HG03139 (cell line): ENCODE data around the gene BCLAF1.
A peak's percentile ranks its signal among the peaks of the same experiment; 100 is the strongest.

Source experiments
- ATAC-seq: cut with Tn5 transposase; IDR thresholded peaks from one replicate; pipeline ENCODE4 v1.9.1; 2021; ENCODE audit not compliant: unreplicated experiment

Gene BCLAF1, protein sequence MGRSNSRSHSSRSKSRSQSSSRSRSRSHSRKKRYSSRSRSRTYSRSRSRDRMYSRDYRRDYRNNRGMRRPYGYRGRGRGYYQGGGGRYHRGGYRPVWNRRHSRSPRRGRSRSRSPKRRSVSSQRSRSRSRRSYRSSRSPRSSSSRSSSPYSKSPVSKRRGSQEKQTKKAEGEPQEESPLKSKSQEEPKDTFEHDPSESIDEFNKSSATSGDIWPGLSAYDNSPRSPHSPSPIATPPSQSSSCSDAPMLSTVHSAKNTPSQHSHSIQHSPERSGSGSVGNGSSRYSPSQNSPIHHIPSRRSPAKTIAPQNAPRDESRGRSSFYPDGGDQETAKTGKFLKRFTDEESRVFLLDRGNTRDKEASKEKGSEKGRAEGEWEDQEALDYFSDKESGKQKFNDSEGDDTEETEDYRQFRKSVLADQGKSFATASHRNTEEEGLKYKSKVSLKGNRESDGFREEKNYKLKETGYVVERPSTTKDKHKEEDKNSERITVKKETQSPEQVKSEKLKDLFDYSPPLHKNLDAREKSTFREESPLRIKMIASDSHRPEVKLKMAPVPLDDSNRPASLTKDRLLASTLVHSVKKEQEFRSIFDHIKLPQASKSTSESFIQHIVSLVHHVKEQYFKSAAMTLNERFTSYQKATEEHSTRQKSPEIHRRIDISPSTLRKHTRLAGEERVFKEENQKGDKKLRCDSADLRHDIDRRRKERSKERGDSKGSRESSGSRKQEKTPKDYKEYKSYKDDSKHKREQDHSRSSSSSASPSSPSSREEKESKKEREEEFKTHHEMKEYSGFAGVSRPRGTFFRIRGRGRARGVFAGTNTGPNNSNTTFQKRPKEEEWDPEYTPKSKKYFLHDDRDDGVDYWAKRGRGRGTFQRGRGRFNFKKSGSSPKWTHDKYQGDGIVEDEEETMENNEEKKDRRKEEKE

DNA sequence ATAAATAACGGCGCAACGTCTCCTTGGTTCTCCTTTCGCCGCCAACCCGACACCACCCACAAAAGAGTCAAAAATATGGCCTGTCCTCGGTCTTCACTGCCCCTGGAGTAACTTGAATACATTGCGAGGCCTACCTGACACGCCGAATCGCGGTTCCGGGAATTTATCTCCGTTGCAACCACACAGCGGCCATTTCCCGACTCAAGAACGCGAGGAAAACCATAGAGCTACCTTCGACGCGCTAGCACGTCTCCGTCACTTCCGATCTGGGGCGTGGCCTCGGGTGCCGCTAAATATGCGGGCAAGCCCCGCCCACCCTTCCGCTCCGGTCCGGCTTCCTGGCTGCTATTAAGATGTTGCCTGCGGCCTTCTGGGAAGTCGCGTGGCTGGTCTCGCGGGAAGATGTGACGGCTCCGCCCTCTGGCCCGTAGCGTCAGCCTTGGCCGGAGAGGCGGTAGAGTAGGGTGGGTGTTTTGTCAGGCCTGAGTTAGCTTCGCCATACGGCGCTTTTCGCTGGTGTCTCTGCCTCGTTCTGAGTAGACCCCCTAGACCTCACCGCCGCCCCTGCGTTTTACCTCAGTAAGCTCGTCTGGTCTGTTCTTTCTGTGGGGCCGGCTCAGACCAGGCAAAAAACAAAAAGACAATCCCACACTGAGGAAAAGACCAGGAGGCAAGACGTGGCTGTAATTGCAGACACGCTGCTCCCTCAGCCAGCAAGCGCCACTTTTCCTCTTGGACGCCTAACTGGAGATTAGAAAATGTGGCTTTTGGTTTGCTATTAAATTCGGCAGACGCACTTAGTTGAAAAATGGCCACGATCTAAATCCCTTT, at the start of gene BCLAF1:
Gene BCLAF1, minus strand, starts transcription at position 268 of the 831 bp plus-strand sequence. CDS start 9,980 bp downstream, outside the sequence.
- ATAC-seq, result peak; percentile 86

DNA sequence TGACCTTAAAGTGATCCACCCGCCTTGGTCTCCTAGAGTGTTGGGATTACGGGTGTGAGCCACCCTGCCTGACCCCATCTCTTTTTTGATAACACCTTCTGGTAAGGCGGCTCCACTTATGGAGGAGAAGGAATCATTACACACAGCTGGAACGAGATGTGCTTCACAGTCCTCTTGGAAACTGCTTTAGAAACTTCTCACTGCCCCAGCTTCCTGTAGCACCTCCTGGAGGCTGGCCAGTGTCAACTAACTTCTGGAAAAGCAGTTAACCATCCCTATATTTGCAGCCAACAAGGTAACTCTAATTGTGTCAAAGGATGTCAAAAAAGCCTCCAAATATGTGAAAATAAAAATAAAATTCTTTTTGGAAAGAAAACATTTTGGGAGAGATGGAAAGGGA, 48.8 kb upstream of the BCLAF1 start:
- ATAC-seq, result no peak

DNA sequence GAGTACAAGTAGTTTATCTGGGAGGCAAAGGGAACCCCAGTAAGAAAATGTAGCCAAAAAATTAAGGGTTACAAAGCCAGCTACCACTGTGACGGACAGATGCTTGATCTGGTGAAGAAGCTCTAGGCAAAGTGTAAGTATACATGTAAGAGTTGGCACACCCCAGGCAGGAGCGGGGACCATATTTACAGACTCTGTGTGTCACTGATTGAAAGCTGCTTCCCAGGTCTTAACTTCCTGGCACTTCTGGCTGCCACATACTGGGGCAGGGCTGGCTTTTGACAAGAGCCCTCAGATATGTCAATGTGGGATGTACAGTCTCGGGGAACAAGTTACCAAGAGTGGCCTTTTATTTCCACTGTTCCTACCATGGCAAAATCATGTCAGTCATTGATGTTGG, 48.0 kb upstream of the BCLAF1 start:
- no peak for ATAC-seq

DNA sequence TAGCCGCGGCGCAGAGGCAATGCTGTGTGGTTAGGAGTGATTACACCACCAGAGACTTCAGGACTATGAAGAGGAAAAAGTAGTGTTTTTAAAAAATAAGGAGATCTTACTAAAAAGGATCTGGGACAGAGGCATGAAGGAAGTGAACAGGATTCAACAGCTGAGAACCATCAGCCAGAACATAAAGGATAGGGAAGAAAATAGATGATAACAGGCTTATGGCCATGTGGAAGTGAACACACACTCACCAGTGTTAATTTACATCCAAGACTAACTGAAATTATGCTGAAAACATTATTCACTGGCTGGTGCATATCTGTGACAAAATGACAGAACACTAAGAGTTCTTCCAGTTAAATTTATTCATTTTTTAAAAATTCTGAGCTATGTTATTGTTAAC, 47.5 kb upstream of the BCLAF1 start:
- ATAC-seq, result no peak

DNA sequence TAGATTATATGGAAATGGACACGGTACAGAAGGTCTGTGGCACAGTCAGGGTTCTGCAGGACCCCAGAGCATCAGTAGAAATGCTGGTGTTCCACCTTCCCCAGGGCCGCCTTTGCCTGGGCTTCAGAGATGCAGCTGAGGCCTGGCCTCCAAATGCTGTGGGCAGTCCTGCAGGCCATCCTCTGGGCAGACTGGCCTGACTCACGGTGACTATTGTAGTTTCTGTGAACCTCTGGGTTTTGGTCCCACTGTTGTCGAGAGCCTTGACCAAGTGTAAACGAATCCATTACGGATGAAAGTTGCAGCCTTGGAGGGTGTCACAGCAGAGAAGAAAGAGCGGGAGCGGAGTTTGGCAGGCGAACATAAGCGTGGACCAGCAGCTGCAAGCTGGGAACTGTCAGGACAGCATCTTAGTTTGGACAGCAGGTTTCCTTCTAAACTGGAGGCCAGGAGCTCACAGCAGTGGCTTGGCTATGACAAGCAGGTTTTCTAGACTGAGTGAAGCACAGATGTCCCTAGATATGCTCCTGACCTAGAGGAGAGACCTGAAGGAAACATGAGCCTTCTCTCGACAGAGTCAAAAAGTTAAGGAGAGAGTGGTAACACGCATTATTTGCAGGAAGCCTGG, 46.2 kb upstream of the BCLAF1 start:
- no peak for ATAC-seq

DNA sequence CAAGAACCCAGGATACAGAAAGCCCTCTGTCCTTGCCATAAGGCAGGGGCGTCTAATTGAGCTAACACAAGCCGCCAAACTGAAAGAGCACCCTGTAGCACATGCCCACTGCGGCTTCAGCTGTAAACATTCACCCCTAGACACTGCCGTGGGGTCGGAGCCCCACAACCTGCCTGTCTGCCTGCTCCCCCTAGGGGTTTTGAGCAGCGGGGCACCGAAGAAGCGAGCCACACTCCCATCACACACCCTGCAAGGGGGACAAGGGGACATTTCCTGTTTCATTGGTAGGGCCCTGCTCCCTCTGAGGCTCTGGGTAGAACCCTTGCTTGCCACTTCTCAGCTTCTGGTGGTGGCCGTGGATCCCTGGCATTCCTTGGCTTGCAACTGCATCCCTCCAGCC, 45.2 kb upstream of the BCLAF1 start:
- no peak for ATAC-seq

DNA sequence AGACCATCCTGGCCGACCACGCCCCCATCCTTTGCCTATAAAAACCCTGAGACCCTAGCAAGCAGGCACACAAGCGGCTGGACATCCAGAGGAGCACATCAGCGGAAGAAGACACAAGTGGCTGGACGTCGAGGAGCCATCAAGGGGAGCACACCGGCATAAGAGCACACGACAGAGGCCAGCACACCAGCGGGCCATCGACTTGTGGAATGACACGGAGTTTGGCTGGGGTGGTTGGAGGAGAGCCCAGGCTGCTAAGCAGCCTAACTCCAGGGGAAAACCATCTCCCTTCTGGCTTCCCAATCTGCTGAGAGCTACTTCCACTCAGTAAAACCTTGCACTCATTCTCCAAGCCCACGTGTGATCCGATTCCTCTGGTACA, 44.8 kb upstream of the BCLAF1 start:
- ATAC-seq, result no peak

DNA sequence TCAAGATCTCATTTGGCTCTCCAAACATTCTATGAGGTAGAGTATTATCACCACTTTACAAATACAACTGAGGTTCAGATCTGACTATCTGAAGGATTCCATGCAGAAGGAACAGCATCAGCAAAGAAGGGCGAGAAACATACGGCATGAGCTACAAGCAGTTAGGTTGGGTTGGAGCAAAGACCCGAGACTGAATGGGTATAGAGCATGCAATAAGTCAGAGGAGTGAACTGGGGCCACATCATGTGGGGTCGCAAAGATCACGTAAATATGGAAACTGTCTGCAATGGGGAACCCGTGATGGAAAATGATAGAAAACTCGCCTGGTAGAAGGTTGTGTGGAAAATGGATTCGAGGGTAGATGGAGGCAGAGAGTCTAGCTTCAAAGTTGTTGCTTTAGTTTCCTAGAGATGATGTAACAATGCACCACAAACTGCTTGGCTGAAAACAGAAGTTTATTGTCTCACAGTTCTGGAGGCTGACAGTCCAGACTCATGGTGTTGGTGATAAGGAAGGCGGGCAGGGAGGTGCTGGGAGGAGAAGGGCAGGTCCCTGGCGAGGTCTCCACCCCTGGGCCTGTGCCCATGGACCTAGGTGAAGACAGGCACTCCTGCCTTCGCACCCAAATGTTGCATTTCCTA, 44.3 kb upstream of the BCLAF1 start:
- no peak for ATAC-seq

DNA sequence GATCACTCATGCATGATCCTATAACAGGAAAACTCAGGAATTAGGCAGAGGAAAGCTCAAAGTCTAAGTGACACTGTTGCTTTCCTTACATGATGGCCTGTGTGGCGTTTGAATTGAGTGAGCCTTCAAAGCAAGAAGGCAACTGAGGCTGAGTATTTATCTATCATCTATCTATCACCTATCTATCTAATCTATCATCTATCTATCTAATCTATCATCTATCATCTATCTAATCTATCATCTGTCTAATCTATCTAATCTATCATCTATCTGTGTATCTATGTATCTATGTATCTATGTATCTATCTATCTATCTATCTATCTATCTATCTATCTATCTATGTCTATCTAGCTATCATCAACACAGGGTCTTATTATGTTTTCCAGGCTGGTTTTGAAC, 41.8 kb upstream of the BCLAF1 start:
- no peak for ATAC-seq

DNA sequence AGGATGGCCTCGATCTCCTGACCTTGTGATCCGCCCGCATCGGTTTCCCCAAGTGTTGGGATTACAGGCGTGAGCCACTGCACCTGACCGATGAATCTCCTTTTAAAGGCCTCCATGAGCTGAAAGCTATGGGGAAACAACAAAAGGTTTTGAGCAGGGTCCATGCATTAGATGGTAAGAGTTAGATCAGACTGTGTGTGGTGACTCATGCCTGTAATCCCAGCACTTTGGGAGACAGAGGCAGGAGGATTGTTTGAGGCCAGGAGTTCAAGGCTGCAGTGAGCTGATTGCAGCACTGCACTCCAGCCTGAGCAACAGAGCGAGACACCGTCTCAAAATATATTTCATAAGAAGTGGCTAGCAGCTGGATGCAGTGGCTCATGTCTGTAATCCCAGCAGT, 41.0 kb upstream of the BCLAF1 start:
- no peak for ATAC-seq

DNA sequence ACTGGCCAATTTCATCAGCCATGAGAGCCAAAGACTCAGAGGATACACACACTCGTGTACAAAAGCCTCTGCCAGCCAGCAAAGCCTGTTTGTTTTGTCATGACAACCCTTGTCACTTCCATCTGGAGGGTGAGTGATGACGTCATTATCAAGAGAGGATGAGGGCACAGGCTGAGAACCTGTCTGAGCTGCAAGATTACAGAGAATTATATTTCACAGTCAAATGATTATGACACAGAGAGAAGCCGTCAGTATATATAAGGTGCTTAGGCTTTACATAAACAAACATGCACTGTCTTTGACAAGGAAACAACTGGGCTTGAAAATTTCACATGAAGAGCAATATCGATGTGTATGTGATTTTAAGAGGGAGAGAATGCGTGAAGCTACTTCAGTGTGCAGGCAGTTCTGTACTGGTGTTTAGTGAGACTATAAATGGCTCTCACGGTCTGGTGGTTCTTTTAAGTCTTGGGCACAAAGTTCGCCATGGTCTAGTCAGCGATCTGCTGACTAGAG, 36.5 kb upstream of the BCLAF1 start:
- no peak for ATAC-seq

DNA sequence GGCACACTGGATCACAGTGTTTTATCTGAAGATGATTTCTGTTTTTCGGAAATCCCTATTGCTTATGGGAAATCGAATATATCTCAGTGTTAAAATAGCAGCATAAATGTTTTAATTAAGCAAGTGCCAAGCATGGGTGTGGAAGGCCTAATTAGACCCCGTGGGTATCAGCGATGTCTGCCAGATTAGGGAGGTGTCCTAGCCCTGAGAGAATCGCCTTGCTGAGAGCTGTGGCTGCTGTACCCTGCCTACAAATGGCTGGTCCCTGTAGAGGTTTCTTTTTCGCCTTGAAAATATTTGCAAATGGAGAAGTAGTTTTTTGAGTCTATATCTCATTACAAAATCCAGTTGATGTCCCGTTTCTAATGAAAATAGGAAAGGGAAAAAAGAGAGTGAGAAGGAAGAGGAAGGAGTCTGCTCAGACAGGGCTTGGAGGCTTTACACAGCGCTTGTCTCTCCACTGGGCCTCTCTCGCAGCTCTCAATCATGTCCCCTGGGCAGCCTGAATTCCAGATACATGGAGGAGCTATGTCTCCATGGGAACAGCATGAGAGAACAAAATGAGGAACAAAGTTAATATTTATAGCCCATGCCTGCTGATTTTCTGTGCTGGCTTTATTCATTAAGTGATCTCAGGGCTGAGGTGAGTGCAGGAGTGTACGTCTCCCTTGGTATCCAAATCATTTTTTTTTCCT, 35.2 kb upstream of the BCLAF1 start:
- ATAC-seq, result no peak

DNA sequence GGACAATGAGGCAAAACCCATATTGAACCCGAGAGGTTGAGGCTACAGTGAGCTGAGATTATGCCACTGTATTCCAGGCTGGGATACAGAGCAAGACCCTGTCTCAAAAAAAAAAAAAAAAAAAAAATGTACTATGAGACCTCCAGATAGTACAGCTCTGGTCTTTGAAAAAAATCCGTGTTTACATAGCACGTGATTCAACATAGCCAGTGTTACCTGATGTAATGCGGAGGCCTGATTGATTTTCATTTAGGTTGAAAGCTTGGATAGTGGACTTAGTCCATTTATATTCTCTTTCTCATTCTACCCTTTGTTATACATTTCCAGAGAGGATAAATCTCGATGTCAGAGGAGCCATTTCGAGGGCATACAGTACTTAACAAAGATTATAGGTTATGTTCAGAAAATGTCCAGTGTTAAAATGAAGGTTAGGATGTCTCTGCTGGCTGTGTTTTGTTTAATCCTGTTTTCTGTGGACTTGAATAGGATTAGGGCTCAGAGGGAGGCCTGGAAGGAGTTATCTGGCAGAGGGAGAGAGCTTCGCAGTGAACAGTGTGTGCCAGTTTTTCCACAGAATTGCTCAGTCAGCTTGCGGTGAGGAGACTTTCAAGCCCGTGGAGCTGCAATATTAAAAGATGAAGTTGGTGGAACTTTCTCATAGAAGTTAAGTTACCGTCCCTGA, 33.9 kb upstream of the BCLAF1 start:
- no peak for ATAC-seq

DNA sequence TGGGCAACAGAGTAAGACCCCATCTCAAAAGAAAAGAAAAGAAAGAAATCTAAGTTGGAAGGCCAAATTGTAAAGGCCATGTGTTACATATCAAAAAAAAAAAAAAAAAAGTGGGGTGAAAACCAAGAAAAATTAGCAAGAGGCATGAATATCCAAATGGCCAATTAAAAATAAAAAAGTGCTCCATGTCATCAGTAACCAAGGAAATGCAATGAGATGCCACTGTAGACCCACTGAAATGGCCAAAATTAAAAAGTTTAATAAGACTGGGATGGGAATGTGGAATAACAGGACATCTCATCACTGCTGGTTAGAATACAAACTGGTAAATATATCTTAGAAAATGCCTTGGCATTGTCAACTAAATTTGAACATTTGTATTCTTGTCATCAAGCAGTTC, 30.1 kb upstream of the BCLAF1 start:
- no peak for ATAC-seq

DNA sequence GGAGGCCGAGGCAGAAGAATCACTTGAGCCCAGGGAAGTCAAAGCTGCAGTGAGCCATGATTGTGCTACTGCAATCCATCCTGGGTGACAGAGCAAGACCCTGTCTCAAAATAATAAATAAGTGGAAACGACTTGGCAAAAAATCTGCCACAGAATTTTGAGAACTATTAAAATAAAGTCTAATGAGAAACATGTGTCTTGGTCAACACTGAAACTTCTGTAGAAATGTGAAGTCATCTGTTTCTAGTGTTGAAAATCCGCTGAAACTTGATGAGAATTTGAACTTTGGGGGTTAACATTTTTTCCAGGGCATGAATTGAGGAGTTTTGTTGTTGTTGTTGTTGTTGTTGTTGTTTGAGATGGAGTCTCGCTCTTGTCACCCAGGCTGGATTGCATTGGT, 29.0 kb upstream of the BCLAF1 start:
- ATAC-seq, result no peak

DNA sequence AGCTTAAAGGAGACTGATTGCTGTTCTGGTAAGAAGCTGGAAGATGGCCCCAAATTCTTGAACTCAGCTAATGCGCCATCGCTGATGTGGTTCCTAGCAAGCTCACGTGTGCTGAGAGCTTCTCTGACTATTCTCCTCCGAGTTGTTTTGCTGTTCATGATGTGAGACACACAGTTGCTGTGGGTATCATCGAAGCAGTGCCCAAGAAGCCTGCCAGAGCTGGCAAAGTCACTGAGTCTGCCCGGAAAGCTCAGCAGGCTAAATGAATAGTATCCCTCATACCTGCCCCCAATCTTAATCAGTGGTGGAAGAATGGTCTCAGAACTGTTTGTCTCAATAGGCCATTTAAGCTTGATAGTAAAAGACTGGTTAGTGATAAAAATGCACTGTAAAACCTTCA, 28.3 kb upstream of the BCLAF1 start:
- no peak for ATAC-seq

DNA sequence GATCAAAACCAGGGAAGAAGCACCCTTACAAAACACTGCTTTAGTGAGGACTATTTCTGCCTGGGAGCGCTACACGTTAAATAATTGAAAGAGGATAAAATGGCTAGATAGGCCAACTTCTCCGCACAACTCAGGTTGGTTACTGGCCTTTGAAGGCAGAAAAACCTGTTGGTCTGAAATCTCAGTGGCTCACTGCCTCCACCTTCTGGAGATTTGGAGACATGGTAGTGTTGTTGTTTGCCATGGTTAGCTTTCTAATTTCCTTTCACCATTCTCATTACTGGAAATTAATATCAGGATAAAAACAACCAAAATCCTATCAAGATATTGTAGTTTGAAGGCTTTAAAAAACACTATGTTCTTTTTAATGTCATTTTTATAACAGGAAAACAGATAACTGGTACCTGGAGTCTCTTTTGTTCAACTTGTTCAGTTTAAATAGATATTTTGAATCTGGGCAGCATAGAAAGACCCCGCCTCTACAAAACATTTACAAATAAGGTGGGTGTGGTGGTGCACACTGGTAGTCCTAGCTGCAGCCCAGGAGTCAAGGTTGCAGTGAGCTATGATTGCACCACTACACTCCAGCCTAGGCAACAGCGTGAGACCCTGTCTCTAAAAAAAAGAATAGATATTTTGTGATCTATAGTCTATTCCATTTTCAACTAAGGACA, 27.5 kb upstream of the BCLAF1 start:
- ATAC-seq, result peak; percentile 68

DNA sequence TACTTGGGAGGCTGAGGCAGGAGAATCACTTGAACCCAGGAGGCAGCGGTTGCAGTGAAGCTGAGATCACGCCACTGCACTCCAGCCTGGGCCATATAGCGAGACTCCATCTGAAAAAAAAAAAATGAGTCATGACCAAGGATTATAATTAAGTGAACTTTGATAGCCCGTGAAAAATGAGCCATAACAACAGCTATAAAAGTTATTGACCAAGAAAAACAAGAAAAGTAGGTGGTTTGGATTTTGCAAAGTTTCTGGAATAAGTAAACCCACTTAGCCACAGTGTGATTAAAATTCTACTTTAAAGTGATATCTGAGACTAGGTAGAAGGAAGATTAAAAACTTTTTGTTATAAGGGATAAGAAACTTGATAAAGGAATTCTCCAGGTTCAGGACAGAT, 25.9 kb upstream of the BCLAF1 start:
- no peak for ATAC-seq
